ENCODE measurements around the gene DBF4.
"Not testable (repeated sequence)": the region's sequence is repeated elsewhere in the genome, so short reads cannot be mapped to it uniquely, and the experiment has no call there.

The DBF4 gene

GRCh38 chr7:87912121-87912520 is 35.8 kb downstream of the DBF4 start:
- no peak overlapping the region for H3K4me2 ChIP-seq
- TF ChIP-seq CTCF (conservative IDR thresholded peaks at IDR 0.05; ENCODE audit: low read depth, low read length), result no peak
- no peaks in the 10 kb centered on the region; the same call in 1 of the 2 replicates for H3K36me3 ChIP-seq (ENCODE audit: insufficient read depth)
- no peaks in the 10 kb centered on the region for H3K79me2 ChIP-seq (ENCODE audit: insufficient read depth, low read depth)
- H2AFZ ChIP-seq (ENCODE audit: low read depth), result no peak overlapping the region
- H4K20me1 ChIP-seq (ENCODE audit: insufficient read depth), result no peaks in the 10 kb centered on the region
- H3K27ac ChIP-seq, result no peak overlapping the region
- H3K27me3 ChIP-seq (ENCODE audit: insufficient read depth, low read depth), result no peaks in the 10 kb centered on the region
- peaks cover 1% of the 10 kb centered on the region for H3K4me1 ChIP-seq (ENCODE audit: low read depth, poor library complexity, severe bottlenecking)
- no peak overlapping the region for H3K4me3 ChIP-seq (IDR thresholded peaks at IDR 0.05; ENCODE audit: insufficient read depth, low read depth, low read length)
- H3K9ac ChIP-seq, result no peak overlapping the region

- Histone ChIP-seq H3K27me3 (ENCODE audit: insufficient read depth, low read depth) (no peaks in the 10 kb centered on the region), H3K4me2 (no peak overlapping the region), H3K9ac (no peak overlapping the region), H3K4me1 (ENCODE audit: low read depth, poor library complexity, severe bottlenecking) (peaks cover 19% of the 10 kb centered on the region), H3K79me2 (ENCODE audit: insufficient read depth, low read depth) (no peaks in the 10 kb centered on the region), H4K20me1 (ENCODE audit: insufficient read depth) (no peaks in the 10 kb centered on the region), H3K27ac (no peak overlapping the region), H2AFZ (ENCODE audit: low read depth) (no peak overlapping the region), H3K36me3 (ENCODE audit: insufficient read depth) (no peaks in the 10 kb centered on the region), H3K4me3 (IDR thresholded peaks at IDR 0.05; ENCODE audit: insufficient read depth, low read depth, low read length) (no peak overlapping the region)
- no peak for TF ChIP-seq CTCF (conservative IDR thresholded peaks at IDR 0.05; ENCODE audit: low read depth, low read length)
These were observed 42.4 kb downstream of the DBF4 start for GRCh38 chr7:87918740-87919139.

- no peaks in the 10 kb centered on the region for H3K36me3 ChIP-seq (ENCODE audit: insufficient read depth)
- no peak overlapping the region for H3K27ac ChIP-seq
- no peak overlapping the region for H3K4me3 ChIP-seq (IDR thresholded peaks at IDR 0.05; ENCODE audit: insufficient read depth, low read depth, low read length)
- TF ChIP-seq CTCF (conservative IDR thresholded peaks at IDR 0.05; ENCODE audit: low read depth, low read length), result no peak
- H4K20me1 ChIP-seq (ENCODE audit: insufficient read depth), result no peaks in the 10 kb centered on the region
- H3K79me2 ChIP-seq (ENCODE audit: insufficient read depth, low read depth), result no peaks in the 10 kb centered on the region; the same call in 1 of the 2 replicates
- H3K9ac ChIP-seq, result no peak overlapping the region
- H3K4me1 ChIP-seq (ENCODE audit: low read depth, poor library complexity, severe bottlenecking), result peaks cover 30% of the 10 kb centered on the region
- no peak overlapping the region for H3K4me2 ChIP-seq
- H2AFZ ChIP-seq (ENCODE audit: low read depth), result no peak overlapping the region
- no peaks in the 10 kb centered on the region for H3K27me3 ChIP-seq (ENCODE audit: insufficient read depth, low read depth)
These were observed 43.6 kb downstream of the DBF4 start for GRCh38 chr7:87919875-87920274.

GRCh38 chr7:87920578-87920977 is 44.3 kb downstream of the DBF4 start:
- Histone ChIP-seq H3K4me2 (no peak overlapping the region), H3K27ac (no peak overlapping the region), H3K9ac (no peak overlapping the region), H3K4me1 (ENCODE audit: low read depth, poor library complexity, severe bottlenecking) (peaks cover 37% of the 10 kb centered on the region), H3K36me3 (ENCODE audit: insufficient read depth) (no peaks in the 10 kb centered on the region), H3K27me3 (ENCODE audit: insufficient read depth, low read depth) (no peaks in the 10 kb centered on the region), H3K79me2 (ENCODE audit: insufficient read depth, low read depth) (no peaks in the 10 kb centered on the region; the same call in 1 of the 2 replicates), H2AFZ (ENCODE audit: low read depth) (no peak overlapping the region), H3K4me3 (IDR thresholded peaks at IDR 0.05; ENCODE audit: insufficient read depth, low read depth, low read length) (no peak overlapping the region), H4K20me1 (ENCODE audit: insufficient read depth) (no peaks in the 10 kb centered on the region)
- TF ChIP-seq CTCF (conservative IDR thresholded peaks at IDR 0.05; ENCODE audit: low read depth, low read length), result no peak

GRCh38 chr7:87922759-87923395 is 46.6 kb downstream of the DBF4 start:
- H3K4me1 ChIP-seq (ENCODE audit: low read depth, poor library complexity, severe bottlenecking), result peaks cover 57% of the 10 kb centered on the region
- not testable (repeated sequence) for H3K4me3 ChIP-seq (IDR thresholded peaks at IDR 0.05; ENCODE audit: insufficient read depth, low read depth, low read length); H3K27ac ChIP-seq; H3K27me3 ChIP-seq (ENCODE audit: insufficient read depth, low read depth); H2AFZ ChIP-seq (ENCODE audit: low read depth); H4K20me1 ChIP-seq (ENCODE audit: insufficient read depth); H3K79me2 ChIP-seq (ENCODE audit: insufficient read depth, low read depth); H3K9ac ChIP-seq; H3K36me3 ChIP-seq (ENCODE audit: insufficient read depth)
- H3K4me2 ChIP-seq, result peak overlapping the region; percentile 27; the same call in 1 of the 2 replicates

Data from KMS-11 (cell line).